ENCODE results near the gene UHRF1. TPM values are rescaled to one million over a fixed set of nuclear protein-coding genes. Genes with fewer than 3 reads are reported as not detected.

UHRF1 gene
- total and polyA plus RNA-seq, 2 of the 13 experiments (the other 11 are each of a cell fraction or from before 2014, with no cell fraction given): 6.8 to 78.4 TPM

DNA sequence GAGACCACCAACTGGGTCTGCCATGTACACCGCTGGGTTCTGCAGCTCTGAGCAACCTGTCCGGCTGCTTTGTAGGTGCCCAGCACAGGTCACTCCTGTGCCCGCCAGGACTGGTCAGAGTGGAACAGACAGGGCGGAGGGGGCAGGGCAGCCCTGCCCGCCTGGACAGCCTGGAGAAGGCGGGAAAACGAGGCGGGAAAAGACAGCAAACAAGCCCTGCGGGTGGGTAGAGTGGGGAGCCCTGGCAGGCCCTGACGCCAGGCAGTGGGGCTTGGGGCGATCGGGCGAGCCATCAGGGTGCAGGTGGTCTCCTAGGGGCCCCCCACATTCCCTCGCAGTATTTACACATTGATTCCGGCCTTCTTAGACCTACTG lies 533 bp upstream of the UHRF1 start (continued):
- TF ChIP-seq ZFP82 (CRISPR knock-in tag; IDR thresholded peaks at IDR 0.05; ENCODE audit: borderline replicate concordance) (0 out of 2 replicates have a peak, but pooled peaks have one; percentile 3), PHF8 (CRISPR knock-in tag; IDR thresholded peaks at IDR 0.05) (0 out of 2 replicates have a peak, but pooled peaks have one; percentile 5), ZNF768 (CRISPR knock-in tag; IDR thresholded peaks at IDR 0.05) (peak; percentile 30; the same call in 1 of the 2 replicates), ZNF644 (CRISPR knock-in tag; IDR thresholded peaks at IDR 0.05; ENCODE audit: low read depth) (no peak), GABPB1 (CRISPR knock-in tag; IDR thresholded peaks at IDR 0.05) (0 out of 2 replicates have a peak, but pooled peaks have one; percentile 1), SOX13 (IDR thresholded peaks at IDR 0.05) (no peak), SOX13 (CRISPR knock-in tag; conservative IDR thresholded peaks at IDR 0.05 in 1 of 2, IDR thresholded peaks at IDR 0.05 in 1 of 2) (no peak), KAT2B (IDR thresholded peaks at IDR 0.05; ENCODE audit: borderline replicate concordance, low read depth, low read length) (no peak), NR2F6 (IDR thresholded peaks at IDR 0.05) (no peak), NR2F6 (CRISPR knock-in tag; IDR thresholded peaks at IDR 0.05) (no peak), HMG20B (CRISPR knock-in tag; conservative IDR thresholded peaks at IDR 0.05) (0 out of 2 replicates have a peak, but pooled peaks have one; percentile 7), ZNF34 (CRISPR knock-in tag; IDR thresholded peaks at IDR 0.05; ENCODE audit: borderline replicate concordance) (no peak), CBX5 (CRISPR knock-in tag; IDR thresholded peaks at IDR 0.05; ENCODE audit: borderline replicate concordance) (no peak), ZIK1 (CRISPR knock-in tag; IDR thresholded peaks at IDR 0.05; ENCODE audit: borderline replicate concordance, low read depth) (no peak), TRIM24 (CRISPR knock-in tag; IDR thresholded peaks at IDR 0.05) (0 out of 2 replicates have a peak, but pooled peaks have one; percentile 87), NFATC3 (CRISPR knock-in tag; IDR thresholded peaks at IDR 0.05) (peak; percentile 54; the same call in 1 of the 2 replicates), FOXC1 (CRISPR knock-in tag; IDR thresholded peaks at IDR 0.05; ENCODE audit: borderline replicate concordance) (no peak), YEATS2 (CRISPR knock-in tag; IDR thresholded peaks at IDR 0.05; ENCODE audit: borderline replicate concordance) (peak; percentile 89), ZNF224 (CRISPR knock-in tag; IDR thresholded peaks at IDR 0.05) (no peak), HNRNPL (IDR thresholded peaks at IDR 0.05; ENCODE audit: low read depth, low read length) (peak; percentile 99), ZNF713 (CRISPR knock-in tag; IDR thresholded peaks at IDR 0.05) (no peak), NONO (IDR thresholded peaks at IDR 0.05) (no peak), NONO (CRISPR knock-in tag; conservative IDR thresholded peaks at IDR 0.05) (peak; percentile 60; the same call in 1 of the 2 replicates), MTA1 (CRISPR knock-in tag; IDR thresholded peaks at IDR 0.05; ENCODE audit: borderline replicate concordance) (peak; percentile 85; the same call in 1 of the 2 replicates), CENPT (CRISPR knock-in tag; IDR thresholded peaks at IDR 0.05; ENCODE audit: low read depth) (0 out of 2 replicates have a peak, but pooled peaks have one; percentile 32)
- TF ChIP-seq, protein P1, sequence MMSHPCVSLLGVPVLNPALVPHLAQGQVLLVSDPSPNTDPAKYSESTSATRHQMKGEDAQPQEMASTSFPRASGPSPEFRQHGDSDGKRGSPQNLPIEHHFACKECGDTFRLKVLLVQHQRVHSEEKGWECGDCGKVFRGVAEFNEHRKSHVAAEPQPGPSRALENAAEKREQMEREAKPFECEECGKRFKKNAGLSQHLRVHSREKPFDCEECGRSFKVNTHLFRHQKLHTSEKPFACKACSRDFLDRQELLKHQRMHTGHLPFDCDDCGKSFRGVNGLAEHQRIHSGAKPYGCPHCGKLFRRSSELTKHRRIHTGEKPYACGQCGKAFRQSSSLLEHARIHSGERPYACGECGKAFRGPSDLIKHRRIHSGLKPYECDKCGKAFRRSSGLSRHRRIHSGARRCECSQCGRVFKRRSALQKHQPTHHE (CRISPR knock-in tag; IDR thresholded peaks at IDR 0.05; ENCODE audit: borderline replicate concordance): no peak
- TF ChIP-seq, protein P2, sequence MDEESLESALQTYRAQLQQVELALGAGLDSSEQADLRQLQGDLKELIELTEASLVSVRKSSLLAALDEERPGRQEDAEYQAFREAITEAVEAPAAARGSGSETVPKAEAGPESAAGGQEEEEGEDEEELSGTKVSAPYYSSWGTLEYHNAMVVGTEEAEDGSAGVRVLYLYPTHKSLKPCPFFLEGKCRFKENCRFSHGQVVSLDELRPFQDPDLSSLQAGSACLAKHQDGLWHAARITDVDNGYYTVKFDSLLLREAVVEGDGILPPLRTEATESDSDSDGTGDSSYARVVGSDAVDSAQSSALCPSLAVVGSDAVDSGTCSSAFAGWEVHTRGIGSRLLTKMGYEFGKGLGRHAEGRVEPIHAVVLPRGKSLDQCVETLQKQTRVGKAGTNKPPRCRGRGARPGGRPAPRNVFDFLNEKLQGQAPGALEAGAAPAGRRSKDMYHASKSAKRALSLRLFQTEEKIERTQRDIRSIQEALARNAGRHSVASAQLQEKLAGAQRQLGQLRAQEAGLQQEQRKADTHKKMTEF (CRISPR knock-in tag; IDR thresholded peaks at IDR 0.05): 0 out of 2 replicates have a peak, but pooled peaks have one; percentile 8
- TF ChIP-seq, protein P3, sequence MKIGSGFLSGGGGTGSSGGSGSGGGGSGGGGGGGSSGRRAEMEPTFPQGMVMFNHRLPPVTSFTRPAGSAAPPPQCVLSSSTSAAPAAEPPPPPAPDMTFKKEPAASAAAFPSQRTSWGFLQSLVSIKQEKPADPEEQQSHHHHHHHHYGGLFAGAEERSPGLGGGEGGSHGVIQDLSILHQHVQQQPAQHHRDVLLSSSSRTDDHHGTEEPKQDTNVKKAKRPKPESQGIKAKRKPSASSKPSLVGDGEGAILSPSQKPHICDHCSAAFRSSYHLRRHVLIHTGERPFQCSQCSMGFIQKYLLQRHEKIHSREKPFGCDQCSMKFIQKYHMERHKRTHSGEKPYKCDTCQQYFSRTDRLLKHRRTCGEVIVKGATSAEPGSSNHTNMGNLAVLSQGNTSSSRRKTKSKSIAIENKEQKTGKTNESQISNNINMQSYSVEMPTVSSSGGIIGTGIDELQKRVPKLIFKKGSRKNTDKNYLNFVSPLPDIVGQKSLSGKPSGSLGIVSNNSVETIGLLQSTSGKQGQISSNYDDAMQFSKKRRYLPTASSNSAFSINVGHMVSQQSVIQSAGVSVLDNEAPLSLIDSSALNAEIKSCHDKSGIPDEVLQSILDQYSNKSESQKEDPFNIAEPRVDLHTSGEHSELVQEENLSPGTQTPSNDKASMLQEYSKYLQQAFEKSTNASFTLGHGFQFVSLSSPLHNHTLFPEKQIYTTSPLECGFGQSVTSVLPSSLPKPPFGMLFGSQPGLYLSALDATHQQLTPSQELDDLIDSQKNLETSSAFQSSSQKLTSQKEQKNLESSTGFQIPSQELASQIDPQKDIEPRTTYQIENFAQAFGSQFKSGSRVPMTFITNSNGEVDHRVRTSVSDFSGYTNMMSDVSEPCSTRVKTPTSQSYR (CRISPR knock-in tag; IDR thresholded peaks at IDR 0.05; ENCODE audit: borderline replicate concordance): peak; percentile 45; the same call in 1 of the 2 replicates
